Sigmoid colon (tissue), 4 donors: ENCODE measurements around the gene UBFD1.
"Not testable (repeated sequence)": the region's sequence is repeated elsewhere in the genome, so short reads cannot be mapped to it uniquely, and the experiment has no call there.

Experiments used
- CTCF ChIP-seq, 4 experiments: fragments of 450-650 bp in 3 of 4; fragments of 200-600 bp in 1 of 4; IDR thresholded peaks; one replicate each; pipeline ENCODE4 v1.5.1; 2016 to 2019; ENCODE audit warnings: antibody characterized with exemption in 4 of 4, mild to moderate bottlenecking in 3 of 4, moderate library complexity in 2 of 4
- POLR2A ChIP-seq, 2 donors: fragments of 450-650 bp; IDR thresholded peaks; one replicate each; pipeline ENCODE4 v1.6.1; 2016; ENCODE audit warnings: antibody characterized with exemption in 2 of 2, mild to moderate bottlenecking in 2 of 2, moderate library complexity in 2 of 2
- POLR2AphosphoS5 ChIP-seq, 4 donors: sonication (generic); formaldehyde crosslinking; IDR thresholded peaks; one replicate each; pipeline ENCODE4 v1.6.1; 2017; ENCODE audit warnings: antibody characterized with exemption in 4 of 4

GRCh38 chr16:23510915-23511270 is 46.6 kb upstream of the UBFD1 start:
- not testable (repeated sequence) for TF ChIP-seq CTCF, POLR2AphosphoS5, POLR2A (IDR thresholded peaks at IDR 0.05)
